GM19438 (cell line): Measurements from ENCODE around the gene CYSLTR2.
"Not testable (repeated sequence)": the region's sequence is repeated elsewhere in the genome, so short reads cannot be mapped to it uniquely, and the experiment has no call there.

Experiments
- ATAC-seq: cut with Tn5 transposase; IDR thresholded peaks from one replicate; pipeline ENCODE4 v1.9.1; 2021; ENCODE audit warnings: low read depth; ENCODE audit not compliant: unreplicated experiment

Gene CYSLTR2

DNA sequence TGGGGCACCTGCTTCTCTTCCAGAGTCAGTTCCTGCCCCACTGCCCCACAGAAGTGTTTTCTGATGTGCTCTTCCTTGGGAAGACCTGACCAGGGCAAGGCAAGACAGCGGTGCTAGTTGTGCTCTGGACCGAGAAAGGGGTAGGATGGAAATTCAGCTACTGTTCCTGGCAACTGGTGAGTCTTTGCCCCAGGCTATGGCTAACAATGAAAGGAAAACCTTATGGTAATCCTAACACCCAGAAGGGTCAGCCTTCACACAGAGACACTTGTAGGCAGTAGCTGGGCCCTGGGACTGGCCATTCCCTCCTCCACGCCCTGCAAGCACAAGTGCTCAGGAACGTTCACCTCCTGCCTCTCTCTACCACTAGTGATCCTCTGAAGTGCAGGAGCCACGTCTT is 9.6 kb upstream of the CYSLTR2 start:
- no peak for ATAC-seq

DNA sequence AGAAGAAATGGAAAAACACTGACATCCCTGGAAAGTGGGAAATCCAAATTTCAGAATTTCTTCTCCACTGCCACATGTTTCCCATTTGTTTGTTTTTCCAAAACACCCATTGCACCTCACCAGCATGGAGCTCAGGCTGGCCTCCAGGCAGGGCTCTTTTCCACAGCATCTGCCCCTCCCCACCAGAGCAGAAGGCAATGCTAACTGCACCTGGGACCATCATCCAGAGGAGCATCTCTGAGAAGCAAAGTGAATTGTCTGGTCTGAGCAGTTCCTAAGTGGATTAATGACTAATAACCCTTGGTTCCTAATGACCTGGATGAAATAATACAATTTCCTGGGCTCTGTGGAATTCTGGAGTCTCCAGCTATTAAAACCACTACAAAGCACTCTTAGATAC is 8.8 kb upstream of the CYSLTR2 start:
- no peak for ATAC-seq

DNA sequence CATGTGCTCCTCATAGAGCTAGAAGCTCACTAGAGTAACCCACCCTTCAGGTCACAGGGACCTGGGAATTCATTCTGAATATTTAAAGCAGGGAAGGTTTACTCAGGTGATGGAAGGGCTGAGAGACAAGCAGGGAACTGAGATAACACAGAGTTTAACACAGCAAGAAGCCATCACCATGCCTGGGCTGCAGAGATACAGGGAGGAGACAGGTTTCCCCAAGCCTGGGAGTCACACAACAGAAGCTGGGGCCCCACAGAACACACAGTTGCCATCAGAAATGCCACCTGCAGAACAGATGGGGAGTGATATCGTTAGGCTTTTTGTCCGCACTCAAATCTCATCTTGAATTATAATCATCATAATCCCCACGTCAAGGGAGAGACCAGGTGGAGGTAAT is 7.9 kb upstream of the CYSLTR2 start:
- ATAC-seq = no peak

DNA sequence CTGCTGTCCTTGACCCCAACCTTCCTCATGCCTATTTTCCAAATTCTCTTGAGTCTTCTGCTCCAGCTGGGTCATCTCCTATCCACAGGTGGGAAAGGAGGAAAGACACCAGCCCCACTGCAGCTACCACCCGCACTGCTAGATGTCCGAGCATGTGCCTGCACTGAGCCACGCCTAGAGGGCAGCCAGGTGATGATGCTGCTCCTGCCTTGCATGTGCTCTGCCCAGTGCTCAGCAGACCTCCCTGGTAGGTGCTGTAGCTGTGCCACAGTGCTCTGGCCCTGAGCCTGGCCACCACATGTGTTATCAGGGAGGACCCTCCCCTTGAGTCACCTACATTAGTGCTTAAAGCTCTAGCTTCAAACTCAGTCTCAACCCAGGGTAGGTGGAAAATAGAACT is 6.9 kb upstream of the CYSLTR2 start:
- no peak for ATAC-seq

DNA sequence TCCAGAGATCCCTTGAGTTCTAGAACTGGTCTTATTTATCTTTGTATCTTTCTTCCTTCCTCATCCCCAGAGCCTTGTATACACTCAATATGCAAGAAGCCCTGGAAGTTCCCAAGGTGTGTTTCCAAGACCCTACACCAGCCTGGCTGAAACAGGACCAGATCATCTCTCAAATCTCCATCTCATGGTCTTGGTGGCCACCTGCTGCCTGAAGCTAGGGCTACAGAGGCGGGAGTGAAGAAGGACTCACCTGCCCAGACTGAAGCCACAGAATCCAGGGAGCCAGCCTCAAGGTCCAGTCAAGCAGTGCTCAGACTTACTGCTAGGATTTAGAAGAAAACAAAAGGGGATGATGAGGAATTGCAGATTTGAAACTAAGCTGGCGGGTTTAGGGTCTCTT is 6.1 kb upstream of the CYSLTR2 start:
- no peak for ATAC-seq

DNA sequence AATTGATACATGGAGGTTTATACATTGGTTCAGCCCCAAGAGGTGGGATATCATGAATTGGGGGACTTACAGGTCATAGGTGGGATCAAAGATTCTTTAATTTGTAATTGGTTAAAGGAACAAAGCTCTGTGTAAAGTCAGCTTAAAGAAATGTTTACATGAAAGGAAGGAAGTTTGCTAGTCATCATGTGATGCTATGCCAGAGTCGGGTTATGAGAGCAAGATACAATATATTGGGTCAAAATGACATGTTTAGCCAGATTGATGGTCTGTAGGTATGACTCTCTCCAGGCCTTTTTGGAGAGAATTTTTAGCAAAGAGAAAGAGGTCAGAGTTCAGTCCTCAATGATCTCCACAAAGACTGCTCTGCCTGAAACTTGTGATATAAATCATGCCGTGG is 5.3 kb upstream of the CYSLTR2 start:
- ATAC-seq = no peak

DNA sequence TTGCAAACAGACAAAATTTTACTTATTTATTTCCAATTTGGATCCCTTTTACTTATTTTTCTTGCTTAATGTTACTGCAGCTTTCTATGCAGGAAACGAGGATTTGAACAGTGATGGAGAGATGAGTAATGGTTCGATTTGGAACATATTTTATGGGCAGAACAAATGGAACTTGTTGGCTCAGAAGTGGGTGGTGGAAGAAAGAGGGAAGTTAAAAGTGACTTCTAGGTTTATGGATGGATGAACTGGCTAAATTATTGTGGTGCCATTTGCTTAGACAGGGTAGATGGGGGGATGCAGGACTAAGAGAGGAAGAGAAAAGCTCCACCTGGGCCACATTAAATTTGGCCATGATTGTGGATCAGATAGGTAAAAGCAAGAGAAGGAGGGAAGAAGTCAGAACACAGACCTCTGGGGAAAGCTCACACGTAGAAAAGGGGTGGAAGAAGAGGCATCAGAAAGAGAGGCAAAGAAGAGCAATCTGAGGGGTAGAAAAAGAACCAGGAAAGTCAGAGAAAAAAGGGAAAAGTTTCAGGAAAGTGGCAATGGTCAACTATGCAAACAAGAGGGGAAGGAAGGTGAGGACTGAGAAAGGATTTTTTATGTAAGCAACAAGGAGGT is 768 bp upstream of the CYSLTR2 start:
- ATAC-seq = no peak

DNA sequence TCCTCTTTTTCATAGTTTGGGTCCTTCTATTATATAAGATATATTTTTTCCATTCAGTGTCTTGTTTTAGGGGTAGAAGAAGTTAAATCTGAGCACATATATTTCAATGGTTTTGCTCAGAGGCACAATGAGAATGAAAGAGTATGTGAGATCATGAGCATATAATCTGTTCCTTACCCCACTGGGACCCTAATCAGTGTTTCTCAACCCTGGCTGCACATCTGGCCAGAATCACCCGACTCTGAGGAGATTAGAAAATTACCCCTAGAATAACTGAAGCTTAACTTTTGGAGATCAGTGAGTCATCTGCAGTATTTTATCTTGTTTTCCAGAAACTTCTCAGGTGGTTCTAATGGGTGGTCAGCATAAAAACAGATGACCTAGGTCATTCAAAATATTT is 782 bp downstream of the CYSLTR2 start:
- no peak for ATAC-seq

DNA sequence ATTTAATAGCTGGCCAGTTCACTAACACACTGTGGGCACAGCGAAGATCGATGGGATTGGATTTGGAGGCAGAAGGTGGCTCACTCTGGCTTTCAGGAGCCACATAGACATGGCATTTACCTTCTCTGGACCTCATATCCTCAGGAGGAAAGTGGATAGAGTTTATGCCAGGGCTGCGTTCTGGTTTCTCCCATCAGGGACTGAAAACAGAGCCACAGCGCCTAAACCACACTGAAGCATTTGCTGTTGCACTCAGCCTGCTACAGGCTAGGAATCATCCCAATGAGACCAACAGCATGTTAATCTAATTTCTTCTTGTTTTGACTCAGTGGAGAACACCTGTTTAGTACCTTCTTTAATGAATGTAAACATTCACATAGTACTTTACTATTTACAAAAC is 1.6 kb downstream of the CYSLTR2 start:
- ATAC-seq = no peak

DNA sequence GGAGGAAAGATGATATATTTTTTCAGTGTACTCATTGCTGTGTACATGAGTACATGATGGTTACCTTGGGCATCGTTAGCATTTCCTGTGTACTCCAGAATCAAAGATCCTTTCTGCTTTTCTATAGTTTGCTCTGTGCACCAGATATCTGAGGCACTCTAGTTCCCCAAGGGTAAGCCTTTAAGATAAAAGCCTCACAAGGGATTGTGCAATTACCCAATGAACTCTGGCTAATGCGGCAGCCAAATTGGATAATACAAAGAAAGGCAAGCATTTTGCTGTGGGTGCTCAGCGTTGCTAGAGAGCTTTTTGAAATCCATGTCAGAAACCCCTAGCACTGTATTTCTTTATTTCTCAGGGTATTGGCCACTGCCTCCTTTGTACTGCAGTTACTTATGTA is 2.9 kb downstream of the CYSLTR2 start:
- ATAC-seq = no peak

DNA sequence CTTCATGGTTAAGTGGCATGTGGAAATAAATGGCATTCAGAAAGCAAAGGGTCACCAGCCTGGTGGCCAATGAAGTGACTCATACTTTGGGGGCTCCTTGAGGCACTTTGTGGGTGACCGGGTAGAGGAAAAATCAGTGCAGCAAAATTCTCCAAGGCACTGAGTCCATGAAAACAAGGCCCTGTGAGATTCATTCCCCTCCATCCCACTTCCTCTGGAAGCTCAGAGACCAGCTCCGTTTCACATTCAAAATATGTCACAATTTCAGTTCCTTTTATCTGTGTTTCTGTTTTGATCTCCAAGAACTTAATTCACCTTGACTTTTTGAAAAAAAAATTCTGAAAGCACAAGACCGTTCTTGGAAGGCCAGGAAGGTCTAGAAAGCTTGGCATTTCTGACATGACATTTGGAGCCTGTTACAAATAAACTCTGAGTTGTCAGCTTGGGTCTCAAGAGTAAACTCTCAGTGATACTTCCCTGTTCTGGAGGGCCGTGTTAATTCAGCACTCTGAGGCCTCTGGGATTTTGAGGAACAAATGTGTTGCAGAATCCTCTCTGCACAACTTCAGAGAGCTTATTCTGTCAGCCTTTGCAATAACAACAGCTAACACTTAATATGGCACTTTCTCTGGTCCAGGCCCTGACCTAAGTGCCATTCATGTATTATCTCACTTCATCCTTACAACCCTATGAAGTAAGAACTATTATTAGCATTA is 6.8 kb downstream of the CYSLTR2 start:
- no peak for ATAC-seq

DNA sequence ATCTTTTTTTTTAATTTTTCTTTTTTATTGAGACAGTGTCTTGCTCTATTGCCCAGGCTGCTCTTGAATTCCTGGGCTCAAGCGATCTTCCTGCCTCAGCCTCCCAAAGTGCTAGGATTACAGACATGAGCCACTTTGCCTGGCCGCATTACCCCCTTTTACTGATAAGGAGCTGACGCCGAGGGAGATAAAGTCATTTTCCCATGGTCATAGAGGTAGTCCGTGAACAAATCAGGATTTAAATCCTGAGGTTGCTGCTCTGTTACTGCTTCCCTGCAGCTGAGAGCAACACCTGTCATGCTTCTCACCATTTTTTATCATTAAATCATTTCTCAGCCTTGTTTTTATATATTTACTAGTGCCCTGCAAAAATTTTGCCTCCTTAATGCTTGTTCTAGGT is 7.4 kb downstream of the CYSLTR2 start:
- ATAC-seq = no peak

DNA sequence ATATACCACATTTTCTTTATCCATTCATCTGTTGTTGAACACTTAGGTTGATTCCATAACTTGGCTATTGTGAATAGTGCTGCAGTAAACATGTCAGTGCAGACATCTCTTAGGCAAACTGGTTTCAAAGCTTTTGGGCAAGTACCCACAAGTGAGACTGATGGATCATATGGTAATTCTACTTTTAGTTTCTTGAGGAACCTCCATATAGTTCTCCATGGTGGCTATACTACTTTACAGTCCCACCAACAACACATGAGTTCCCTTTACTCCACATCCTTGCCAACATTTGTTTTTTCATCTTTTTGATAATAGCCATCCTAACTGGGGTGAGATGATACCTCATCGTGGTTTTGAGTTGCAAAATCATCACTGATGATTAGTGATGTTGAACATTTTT is 8.5 kb downstream of the CYSLTR2 start:
- no peak for ATAC-seq

DNA sequence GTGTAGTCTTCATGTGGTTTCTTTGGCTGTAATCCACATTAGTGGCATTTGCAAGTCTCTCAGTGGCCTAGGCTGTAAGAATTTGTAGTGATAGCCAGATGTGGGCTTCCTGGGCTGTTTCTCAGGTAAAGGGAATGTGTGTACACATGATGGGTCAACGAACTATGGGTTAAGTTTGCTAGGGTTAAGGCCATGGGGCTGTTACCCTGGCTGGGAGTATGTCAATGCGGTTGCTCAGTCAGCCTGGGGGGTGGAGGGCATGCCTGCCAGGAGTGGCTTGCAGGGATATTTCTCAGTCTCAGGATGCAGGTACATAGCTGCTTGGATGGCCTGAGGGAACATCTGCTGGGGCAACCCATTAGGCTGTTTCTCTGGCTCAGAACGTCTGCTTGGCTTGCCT is 13.4 kb downstream of the CYSLTR2 start:
- no peak for ATAC-seq

DNA sequence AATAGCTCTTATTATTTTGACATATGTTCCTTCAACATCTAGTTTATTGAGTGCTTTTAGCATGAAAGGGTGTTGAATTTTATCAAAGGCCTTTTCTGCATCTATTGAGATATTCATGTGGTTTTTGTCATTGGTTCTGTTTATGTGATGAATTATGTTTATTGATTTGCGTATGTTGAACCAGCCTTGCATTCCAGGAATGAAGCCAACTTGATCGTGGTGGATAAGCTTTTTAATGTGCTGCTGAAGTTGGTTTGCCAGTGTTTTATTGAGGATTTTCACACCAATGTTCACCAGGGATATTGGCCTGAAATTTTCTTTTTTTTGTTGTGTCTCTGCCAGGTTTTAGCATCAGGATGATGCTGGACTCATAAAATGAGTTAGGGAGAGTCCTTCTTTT is 17.7 kb downstream of the CYSLTR2 start:
- not testable (repeated sequence) for ATAC-seq

DNA sequence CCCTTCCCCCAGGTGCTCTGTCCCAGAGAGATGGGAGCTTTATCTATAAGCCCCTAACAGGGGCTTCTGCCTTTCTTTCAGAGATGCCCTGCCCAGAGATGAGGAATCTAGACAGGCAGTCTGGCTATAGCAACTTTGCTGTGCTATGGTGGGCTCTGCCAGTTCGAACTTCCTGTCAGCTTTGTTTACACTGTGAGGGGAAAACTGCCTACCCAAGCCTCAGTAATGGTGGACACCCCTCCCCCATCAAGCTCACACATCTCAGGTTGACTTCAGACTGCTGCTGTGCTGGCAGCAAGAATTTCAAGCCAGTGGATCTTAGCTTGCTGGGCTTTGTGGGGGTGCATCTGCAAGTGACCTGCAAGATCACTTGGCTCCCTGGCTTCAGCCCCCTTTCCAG is 21.5 kb downstream of the CYSLTR2 start:
- ATAC-seq = no peak

DNA sequence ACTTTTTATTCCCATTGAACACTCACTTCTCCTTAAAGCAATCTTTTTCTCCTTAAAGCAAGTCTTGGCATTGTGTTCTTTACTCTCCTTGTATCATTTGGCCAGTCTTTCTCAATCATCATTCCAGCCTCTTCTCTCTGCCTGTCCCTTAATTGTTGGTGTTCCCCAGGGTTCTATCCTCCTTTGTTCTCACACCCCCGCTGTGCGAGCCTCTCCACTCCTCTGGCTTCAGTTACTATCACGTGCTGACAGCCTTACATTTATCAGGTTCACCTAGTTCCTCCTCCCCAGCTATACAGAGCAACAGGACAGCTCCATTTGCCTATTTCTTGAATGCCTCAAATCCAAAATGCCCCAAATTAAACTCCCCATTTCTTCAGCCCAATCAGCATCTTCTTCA is 24.6 kb downstream of the CYSLTR2 start:
- ATAC-seq = no peak

DNA sequence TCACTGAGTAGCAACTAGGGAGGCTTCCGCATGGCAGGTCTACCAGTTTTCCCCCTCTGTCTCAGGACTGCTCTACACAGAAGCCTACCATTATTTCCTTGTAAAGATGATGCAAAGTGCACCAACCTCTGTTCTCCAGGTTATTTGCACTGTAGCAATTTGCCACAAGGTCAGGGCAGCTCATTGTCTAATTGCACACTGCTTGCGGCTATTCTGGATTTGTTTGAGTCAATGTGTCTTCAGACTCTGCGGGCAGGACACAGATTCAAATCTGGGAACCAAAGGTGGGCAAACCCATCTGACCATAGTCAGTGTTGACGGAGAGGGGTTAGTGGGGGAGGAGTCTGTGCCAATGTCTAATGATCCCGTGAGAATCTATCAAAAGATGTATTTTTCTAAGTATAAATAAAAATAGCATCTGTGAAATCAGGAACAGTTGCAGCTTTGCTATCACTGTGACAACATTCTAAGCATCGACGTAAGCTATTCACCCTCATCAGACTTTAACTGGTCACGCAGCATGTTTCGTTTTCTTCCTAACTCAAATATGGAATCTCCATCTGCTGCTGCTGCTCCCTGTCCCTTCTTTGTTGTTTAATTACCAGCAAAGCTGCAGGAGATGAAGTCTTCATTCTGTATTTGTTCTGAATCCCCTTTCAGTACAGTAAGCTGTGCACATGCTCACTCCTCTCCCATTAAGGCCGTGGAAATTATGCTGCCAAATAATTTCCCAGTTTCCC is 26.4 kb downstream of the CYSLTR2 start:
- no peak for ATAC-seq

DNA sequence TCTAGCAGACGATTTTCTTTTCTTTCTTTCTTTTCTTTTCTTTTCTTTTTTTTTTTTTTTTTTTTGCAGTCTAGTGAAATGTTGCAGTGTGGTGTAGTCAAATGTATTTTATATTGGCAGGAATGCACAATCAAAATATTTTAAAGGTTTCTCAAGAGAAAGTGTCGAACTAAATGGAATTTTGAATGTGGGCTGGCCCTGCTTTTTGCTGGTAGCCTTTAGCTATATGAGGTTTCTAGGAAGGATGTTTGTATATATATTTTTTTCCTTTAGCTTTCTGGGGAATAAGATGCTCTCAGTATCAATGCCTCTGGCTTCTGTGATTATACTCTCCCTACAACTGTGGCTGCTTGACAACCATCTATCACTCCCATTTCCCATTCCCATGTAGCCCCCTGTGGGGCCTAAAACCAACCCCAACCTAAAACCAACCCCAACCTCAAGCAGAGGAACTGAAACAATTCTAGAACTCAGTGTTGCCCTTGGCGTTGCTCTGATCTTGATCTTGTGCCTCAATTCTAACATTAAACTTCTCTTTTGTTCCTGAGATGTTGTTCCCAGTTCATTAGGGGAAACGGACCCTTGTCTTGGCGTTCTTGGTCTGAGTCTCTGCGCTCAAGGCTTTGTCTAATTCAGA is 27.1 kb downstream of the CYSLTR2 start:
- ATAC-seq = no peak

DNA sequence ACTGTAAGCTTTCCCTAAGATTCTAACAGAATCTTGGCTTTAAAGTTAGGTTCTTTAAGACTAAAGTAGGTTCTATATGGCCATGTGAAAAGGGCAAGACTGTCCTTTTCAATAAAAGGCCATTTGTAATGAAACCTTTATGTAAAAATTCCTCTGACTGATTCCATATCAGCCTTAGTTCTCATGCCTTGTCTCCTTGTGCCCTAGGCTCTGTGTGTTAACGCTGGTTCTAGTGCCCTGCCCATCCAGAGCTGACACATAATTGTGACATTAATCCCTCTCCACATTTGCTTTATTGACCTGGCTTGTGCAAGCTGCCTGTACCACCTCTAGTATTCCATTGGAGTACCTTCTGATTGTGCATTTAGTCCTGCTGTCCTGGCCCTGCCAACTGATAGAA is 28.2 kb downstream of the CYSLTR2 start:
- ATAC-seq = no peak

DNA sequence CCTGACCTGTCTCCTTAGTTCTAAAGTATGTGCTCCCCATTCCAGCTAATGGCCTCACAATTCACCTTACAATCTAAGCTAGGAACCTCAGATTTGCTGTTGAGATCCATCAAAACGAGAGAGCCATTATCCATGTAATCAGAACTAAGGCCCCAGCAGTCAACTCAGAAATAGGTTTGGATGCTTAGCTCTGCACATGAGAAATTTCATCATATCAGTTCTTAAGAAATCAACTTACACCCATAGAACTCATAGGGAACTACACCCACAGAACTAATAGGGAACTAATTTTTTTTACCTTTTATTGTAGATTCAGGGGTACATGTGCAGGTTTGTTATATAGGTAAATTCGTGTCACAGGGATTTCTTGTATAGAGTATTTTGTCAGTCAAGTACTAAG is 28.7 kb downstream of the CYSLTR2 start:
- no peak for ATAC-seq
